ENCODE measurements around the gene MYO1E. TPM values are rescaled to one million over a fixed set of nuclear protein-coding genes. Genes with fewer than 3 reads are reported as not detected.

The MYO1E gene
- total RNA-seq, 1 donor from 2014 or later: 37.6 TPM

DNA sequence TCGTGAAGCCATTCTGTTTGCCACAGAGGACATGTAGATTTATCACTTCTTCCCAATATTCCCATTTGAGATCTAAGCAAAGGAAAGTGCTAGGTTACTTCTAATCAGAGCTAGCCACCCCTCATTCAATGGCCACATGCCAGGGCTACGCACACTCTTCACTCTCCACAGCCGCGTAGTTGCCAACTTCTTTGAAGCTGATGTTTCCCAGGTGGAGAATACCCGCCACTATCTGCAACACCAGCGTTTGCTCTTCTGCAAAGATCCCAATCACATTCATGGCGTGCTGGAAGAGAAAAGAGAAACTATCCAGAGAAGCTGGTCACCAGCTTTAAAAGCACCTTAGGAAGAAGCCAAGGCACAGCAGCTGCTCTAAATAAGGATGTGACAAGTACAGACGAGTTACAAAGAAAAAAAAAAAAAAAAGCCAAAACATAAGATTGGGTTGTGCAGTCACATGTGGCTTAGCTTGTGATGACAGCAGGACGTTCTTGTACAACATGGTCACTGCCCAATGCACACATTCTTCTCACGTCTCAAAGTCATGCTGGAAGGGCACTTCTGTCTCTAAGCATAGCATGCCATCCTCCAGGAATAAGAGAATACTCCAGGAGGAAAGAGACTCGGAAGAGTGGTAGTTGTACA is 149.6 kb downstream of the MYO1E start:
- intact Hi-C loops (cut with DNase I): no loop called here
- ATAC-seq: no peak

DNA sequence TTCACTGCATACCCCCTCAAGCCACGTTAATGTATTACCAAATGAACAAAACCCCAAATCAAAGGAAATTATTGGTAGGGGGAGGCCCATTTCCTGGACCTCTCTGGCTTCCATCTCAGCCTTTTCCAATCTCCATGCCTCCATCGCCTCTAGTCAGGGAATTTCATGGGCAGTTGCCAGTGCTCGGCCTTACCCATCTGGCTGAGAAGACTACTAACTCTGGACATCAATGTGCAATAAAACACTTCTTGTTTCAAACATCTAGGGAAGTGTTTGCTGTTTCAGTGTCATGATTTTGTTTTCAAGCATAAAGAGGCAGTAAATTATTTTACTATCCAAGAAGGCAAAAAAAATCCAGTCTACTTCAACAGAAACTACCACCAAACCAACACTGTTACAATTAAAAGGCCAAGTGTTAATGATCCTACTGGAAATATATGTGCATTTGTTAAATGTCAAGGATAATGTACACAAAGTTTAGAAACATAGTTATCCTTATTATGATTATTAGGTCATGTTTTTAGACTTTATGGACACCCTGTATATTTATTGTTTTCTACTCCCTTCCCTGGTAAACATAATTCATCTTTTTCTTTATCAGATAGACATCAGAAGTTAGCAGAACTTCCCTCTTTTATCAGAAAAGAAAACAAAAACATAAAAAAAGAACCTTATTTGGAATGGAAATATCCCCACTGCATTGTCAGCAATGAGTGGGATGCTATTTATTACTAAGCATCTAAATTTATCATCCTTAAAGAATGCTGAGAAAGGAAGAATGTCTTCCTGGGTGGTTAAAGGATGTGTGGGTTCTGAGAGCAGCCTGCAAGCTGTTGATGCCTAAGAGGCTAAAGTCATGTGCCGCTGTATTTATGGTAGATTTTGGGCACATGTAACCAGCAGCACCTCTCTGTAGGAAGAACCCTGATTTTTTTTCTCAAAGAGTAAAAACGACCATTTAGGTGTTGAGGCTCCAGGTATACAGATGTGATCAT is 150.9 kb downstream of the MYO1E start:
- intact Hi-C loops (cut with DNase I): no loop called here
- ATAC-seq (no peak), DNase-seq (ENCODE audit: missing footprints) (peak; percentile 34)

More for the DNA sequence above, 149.6 kb downstream of the MYO1E start:
- no peak for DNase-seq (ENCODE audit: missing footprints)

DNA sequence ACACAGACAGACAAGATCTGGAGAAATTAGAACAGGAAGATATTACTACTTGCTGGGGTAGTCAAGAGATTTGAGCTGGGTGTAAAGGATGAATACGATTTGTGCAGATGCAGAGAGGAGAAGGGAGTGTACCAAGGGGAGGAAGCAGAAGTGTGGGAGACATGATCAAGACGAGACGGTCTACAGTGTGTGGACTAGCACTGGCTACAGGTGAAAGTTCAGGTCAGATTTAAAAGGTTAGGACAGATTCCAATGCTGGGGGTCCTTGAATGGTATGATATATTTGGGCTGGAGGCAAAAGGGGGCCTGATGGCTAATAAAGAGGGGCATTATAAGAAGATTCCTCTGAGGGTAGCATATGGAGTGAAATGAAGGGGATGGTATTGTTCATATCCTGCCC is 154.0 kb downstream of the MYO1E start:
- intact Hi-C loops (cut with DNase I): no loop called here
- DNase-seq (ENCODE audit: missing footprints) (no peak), ATAC-seq (no peak)

DNA sequence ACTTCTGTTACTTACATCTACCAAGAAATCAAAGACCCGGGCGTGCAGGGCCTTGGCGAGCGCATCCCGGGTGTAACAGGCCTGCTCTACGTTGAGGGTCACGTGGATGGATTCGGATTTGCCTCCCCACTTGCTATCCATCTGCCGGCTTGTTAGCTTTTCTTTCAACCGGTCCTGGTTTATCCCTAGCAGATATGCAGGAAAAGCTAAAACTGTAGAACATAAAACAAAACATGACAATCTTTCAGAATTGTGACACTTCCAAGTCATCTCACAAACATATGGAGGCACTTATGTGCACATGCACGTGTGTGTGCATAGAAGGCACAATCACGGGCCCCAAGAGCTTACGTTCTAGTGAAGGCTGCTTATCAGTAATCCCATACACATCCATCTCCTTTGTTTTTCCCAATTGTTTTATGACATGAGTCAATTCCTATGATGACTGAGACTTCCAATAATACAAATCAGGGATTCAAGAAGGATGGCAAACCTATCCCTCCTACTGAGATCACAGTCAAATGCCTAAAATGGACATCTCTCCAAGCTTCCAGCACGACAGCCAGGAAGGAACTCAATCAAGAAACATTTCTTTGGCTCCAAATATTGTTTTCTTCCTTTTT is 154.7 kb downstream of the MYO1E start:
- ATAC-seq: no peak
- intact Hi-C loops (cut with DNase I): no loop called here

DNA sequence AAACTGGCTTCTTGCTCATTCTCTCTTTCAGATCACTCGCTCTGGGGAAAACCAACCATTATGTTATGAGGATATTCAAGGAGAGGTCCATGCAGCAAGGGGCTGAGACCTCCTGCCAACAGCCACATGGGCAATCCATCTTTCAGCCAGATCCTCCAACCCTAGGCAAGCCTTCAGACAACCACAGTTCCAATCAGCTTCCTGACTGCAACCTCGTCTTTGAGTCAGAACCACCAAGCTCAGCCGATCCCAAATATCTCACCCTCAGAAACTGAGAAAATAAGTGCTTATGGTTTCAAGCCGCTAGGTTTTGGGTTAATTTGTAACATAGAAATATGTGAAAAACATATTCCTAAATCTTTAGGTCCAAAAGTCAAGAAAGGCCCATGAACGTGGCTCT is 155.8 kb downstream of the MYO1E start:
- ATAC-seq (no peak), DNase-seq (ENCODE audit: missing footprints) (no peak)
- intact Hi-C loops (cut with DNase I): no loop called here

More for the DNA sequence above, 154.7 kb downstream of the MYO1E start:
- DNase-seq (ENCODE audit: missing footprints): no peak

DNA sequence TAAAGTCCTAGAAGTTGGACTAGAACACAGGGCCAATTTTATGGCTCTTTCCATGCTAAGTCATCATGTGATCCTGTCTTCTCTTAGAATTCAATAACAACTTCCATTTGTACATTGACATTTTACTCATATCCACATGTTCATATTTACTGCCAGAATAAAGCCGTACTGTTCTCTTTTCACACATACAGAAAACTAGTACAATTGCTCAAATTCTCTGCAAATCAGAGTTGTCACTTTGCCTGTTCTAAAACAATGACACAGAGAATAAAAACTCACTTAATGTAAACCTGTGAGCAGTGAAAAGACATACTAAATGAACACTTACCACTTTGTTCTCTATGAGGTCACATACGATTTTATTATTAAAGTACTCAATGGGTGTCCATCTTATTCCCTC is 162.5 kb downstream of the MYO1E start:
- intact Hi-C loops (cut with DNase I): no loop called here
- no peak for ATAC-seq

DNA sequence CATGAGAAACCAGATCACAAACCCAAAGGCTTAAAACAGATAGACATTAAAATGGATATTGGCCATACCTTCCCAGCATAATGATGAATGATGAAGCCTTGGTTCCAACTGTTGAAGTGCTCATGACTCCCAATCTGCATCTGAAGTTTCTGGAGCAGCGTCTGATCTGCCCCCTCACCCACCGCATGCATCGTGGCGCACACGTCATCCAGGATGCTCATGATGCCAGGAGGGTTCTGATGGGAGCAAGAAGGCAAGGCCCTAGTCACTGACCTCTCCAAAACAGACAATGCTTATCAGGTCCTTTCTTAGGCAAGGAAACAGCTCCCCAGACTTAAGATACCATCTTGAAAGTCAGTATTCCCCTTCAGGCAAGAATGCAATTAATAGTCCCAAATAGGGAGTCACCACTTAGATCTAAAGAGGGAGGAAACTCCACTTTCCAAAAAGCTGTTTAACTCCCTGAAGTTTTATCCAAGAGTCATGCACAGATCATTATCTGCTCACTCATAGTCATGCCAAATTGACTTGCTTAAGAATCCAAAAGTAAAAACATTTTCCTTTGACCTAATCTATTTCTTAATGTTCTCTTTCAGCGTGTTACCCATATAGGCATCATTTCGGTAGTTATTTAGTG is 163.9 kb downstream of the MYO1E start:
- intact Hi-C loops (cut with DNase I): no loop called here
- DNase-seq (ENCODE audit: missing footprints) (no peak), ATAC-seq (no peak)

More for the DNA sequence above, 162.5 kb downstream of the MYO1E start:
- DNase-seq (ENCODE audit: missing footprints): no peak

DNA sequence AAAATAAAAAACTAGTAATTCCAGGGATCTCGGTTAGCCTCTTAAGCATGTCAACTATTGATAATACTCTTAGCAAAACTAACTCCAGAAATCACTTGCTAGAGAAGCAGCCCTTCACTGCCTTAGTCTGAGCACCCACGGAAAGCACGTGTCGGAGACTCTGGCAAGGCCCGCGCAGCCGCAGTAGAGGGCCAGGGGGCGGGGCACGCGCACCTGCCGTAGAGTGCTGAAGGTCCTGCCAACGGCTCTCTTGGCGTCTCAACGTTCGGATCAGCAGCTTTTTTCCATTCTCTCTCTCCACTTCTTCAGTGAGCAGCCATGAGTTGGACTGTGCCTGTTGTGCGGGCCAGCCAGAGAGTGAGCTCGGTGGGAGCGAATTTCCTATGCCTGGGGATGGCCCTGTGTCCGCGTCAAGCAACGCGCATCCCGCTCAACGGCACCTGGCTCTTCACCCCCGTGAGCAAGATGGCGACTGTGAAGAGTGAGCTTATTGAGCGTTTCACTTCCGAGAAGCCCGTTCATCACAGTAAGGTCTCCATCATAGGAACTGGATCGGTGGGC is 166.0 kb downstream of the MYO1E start, which contains the start of gene LDHAL6B:
LDHAL6B (plus strand) TSS at position 221 of the 561 bp plus-strand sequence; CDS start at position 319, 98 bp downstream.
- ATAC-seq: no peak
- intact Hi-C loops (cut with DNase I): no loop called here

DNA sequence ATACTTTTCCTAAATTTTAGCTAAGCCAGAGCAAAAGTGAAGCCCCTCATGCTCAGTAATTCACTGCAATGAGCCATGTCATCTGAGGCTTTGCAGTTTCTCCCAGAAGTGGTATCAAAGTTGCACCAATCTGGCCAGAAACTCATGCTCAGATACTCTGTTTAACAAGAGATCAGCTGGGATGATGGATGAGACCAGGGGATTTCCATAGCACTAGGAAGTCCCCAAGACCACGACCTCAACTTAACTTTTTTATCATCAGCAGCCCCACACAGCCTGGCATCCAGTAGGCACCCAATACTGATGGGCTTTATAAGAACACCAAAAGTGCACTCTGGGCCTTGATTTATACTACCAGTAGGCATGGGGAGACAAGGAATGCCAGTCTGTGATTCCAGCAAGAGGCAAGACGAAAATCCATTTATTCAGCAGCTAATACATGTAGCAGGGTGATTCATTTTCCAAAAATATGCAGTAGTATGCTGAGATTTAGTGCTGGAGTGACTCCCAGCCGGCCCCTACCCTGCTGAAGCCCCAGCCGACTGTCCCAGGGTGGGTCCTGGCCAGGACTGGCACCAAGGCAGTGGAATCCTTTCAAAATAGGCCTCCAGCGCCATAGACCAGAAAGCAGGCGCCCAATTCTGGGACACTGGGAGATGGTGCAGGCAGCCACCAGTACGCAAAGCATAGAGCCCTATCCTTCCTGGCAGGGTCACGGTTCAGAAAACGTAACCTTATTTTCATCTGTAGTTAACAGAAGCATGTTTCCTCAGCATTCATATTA is 166.6 kb downstream of the MYO1E start:
- no peak for DNase-seq (ENCODE audit: missing footprints)
- intact Hi-C loops (cut with DNase I): no loop called here
- no peak for ATAC-seq

More for the DNA sequence above, 166.0 kb downstream of the MYO1E start, which contains the start of gene LDHAL6B:
- DNase-seq (ENCODE audit: missing footprints): no peak

DNA sequence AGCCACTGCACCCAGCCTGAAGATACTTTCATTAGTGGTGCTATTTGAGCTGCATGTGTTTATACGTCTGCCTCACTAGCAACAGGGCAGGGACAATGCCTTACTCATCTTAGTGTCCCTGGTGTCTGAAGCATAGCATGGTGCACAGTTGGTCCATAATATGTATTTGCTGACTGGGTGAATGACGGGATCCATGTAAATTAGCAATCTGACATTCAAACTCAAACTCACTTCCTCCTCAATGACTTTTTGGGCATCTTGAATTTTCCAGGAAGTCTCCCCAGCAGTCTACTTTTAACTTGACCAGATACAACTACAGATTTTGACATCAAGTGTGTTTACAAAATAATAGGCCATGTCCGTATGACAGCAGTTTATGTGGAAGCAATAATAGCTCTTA is 169.0 kb downstream of the MYO1E start:
- no peak for DNase-seq (ENCODE audit: missing footprints)
- intact Hi-C loops (cut with DNase I): no loop called here
- ATAC-seq: no peak

DNA sequence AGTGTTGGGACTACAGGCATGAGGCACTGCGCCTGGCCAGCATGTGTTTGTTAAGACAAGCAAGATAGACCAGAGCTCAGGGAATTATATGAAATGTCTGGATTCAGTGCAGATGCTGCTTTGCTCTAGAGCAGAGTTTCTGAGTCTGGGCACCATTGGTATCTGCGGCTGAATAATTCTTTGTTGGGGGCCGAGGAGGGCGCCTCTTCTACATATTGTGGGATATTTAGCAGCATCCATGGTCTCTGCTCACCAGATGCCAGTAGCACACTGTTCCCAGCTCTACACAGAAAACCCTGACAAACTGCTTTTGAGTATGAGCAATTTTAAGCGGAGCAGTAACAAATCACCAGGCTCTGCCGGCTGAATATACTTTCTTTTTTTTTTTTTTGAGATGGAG is 169.7 kb downstream of the MYO1E start:
- no peak for ATAC-seq
- DNase-seq (ENCODE audit: missing footprints): no peak
- intact Hi-C loops (cut with DNase I): no loop called here

DNA sequence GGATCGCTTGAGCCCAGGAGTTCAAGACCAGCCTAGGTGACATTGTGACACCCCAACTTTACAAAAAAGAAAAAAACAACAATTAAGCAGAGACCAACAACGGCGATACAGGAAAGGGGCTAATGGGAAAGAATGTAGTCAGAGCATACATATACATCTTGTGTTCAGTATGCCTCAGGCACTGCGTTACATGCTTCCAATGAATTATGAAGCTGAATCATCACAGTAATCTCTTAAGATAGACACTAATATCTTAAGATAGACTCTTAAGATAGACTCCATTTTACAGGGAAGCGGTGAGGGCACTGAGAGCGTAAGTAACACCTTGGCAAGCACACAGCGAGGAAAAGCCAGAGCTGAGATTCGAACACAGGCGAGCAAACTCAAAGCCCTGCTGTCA is 172.1 kb downstream of the MYO1E start:
- DNase-seq (ENCODE audit: missing footprints) (no peak), ATAC-seq (no peak)
- intact Hi-C loops (cut with DNase I): no loop called here

DNA sequence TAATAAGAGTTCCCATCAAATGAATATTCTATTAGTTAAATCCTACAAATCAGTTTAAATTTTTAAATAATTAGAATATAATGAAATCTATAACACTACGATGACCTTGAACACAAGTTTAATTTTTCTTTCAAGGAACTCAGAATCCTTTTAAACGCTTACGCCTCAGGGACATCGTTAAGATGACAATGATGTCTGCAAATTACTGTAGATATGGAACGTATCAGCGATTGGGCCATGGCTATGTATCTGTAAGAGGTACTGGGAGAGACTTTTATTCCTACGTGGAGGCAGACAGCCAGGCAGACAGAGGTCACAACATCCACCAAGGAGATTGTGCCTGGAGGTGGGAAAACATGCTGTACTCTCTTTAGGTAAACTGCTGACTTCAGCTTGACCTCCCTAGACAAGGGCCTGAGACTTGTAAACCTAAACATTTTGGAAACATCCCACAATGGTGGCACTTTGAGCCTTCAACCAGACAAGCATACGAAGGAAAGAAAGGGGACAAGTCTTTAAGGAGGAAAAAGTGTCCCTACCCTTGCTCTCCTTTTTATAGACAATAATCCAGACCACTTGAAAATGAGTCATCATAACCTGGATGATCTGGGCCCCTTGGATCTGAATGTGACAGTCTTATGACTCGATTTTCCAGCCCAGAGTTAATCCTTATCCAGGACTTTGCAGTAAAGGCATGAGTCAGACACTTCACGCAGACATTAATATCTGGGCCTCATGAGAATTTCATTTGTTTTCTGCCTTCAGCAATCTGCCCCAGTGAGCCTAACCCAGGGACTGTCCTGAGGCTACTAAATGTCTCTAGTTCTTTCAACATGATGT is 172.8 kb downstream of the MYO1E start:
- intact Hi-C loops (cut with DNase I): no loop called here
- ATAC-seq (no peak), DNase-seq (ENCODE audit: missing footprints) (no peak)

DNA sequence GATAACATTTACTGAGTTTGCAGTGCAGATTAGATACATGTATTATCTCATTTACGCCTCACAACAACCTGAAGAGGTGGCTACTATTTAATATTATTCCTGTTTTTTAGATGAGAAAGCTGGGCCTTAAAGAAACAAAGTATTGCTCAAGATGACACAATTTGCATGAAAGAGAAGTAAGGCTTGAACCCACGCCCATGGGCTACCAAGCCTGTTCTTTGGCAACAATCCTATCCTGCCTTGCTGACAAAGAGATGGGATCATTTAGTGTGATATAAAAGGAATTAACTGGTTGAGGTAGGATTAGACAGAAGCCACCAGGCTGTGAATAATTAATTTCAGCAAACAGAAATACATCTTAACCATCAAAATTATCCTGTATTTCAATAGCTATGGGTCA is 175.2 kb downstream of the MYO1E start:
- no peak for DNase-seq (ENCODE audit: missing footprints)
- no peak for ATAC-seq
- intact Hi-C loops (cut with DNase I): no loop called here

DNA sequence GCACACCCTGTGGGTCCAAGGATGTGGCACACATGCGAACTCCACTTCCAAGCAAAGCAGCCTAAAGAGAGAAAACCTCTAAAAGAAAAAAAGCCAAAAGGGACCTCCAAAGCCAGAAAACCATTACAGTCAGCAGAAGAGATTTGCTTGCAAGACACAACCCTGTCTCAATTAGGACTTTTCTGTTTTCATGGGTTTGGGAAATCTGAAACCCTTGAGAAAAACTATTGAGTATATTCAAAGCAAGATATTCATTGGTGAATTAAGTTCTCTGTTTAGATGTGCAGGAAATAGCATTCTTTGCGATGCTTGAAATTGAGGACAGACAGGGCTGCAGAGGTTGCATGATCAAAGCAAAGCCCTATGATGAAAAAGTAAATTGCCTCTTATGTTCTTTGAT is 176.3 kb downstream of the MYO1E start:
- no peak for DNase-seq (ENCODE audit: missing footprints)
- intact Hi-C loops (cut with DNase I): no loop called here
- no peak for ATAC-seq

DNA sequence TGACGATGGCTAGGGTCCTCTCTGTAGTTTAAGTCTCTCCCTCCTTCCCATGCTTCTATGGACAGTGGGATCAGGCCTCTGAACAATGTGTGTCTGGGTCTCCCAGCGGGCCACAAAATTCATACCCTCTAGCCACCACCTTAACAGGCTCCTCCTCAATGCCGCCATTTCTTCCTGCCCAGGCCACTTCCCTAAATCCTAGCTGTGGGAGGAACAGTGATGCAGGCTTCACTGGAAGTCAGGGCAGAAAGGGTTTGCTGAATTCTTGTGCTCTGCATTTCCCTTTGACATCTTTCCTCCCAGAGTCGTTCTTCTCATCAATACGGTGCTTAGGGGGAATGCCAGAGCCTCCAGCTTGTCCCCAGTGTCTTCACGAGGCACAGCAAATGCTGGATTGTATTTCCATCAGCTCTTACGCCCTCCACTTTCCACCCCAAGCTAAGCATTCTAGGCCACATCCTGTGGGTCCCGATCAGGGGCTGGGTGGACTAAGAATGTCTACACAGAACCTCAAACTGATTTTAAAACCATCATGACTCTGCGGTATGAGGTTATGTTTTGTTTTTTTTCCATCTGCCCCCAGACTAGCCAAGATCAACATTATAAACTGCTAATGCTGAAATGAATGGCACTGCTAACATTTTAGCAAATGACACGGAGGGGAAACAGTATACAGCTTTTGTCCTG is 177.9 kb downstream of the MYO1E start:
- intact Hi-C loops (cut with DNase I): no loop called here
- DNase-seq (ENCODE audit: missing footprints) (no peak), ATAC-seq (no peak)

DNA sequence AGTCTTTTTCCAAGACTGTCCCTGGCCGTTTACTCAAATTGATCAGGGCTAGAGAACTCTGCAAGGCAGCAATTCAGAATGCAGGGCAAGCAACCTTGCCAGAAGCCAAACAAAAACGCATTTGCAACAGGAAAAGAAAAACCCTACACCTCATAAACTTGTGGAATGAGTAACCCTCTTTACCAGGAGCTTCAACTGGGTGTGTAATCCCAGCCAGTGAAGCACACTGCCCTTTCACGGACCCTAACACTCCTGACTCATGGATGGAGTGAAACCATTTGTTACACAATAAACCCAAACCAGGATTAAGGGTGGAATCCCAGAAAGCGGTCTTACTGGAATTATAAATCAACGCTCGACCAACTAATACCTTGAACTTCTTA is 180.8 kb downstream of the MYO1E start:
- no peak for DNase-seq (ENCODE audit: missing footprints)
- intact Hi-C loops (cut with DNase I): no loop called here
- no peak for ATAC-seq

Measured in Right ventricle myocardium inferior (tissue), 1 donor.